GM10266 (cell line): ENCODE data around the gene DRGX.

Experiments used
- DNase-seq: peaks from one replicate; pipeline ENCODE4 v3.0.0; 2012; ENCODE audit errors: extremely low spot score
- CTCF ChIP-seq: IDR thresholded peaks from 2 replicates; pipeline ENCODE4 v1.5.1; 2012; ENCODE audit warnings: mild to moderate bottlenecking, low read depth; ENCODE audit not compliant: control insufficient read depth, insufficient read depth; ENCODE audit errors: missing control alignments

The DRGX gene

GRCh38 chr10:49323896-49324270, 72.0 kb downstream of the DRGX start:
- TF ChIP-seq CTCF: no peak
- no peak for DNase-seq

GRCh38 chr10:49323171-49323895, 72.6 kb downstream of the DRGX start:
- no peak for DNase-seq
- no peak for TF ChIP-seq CTCF

- DNase-seq: no peak
- TF ChIP-seq CTCF: no peak
Observed at GRCh38 chr10:49322371-49323170, 73.3 kb downstream of the DRGX start.

GRCh38 chr10:49321021-49321420, 74.9 kb downstream of the DRGX start:
- no peak for DNase-seq
- no peak for TF ChIP-seq CTCF

GRCh38 chr10:49320191-49320590, 75.7 kb downstream of the DRGX start:
- TF ChIP-seq CTCF: no peak
- DNase-seq: no peak

GRCh38 chr10:49319206-49319605, 76.7 kb downstream of the DRGX start:
- TF ChIP-seq CTCF: no peak

GRCh38 chr10:49318755-49319154, 77.1 kb downstream of the DRGX start:
- DNase-seq: no peak
- TF ChIP-seq CTCF: no peak

More at GRCh38 chr10:49319206-49319605, 76.7 kb downstream of the DRGX start:
- no peak for DNase-seq
